Stimulated activated CD4-positive, alpha-beta T cell treated with anti-CD3 and anti-CD28 coated beads, Interleukin-1b, Interleukin-23, amount 100 ng/mL, for 1 hour (primary cell): Measurements from ENCODE around the gene LRRC2.

Experiments
- DNase-seq, 2 donors: peaks; one replicate each; pipeline ENCODE4 v3.0.0-alpha.2; 2020; ENCODE audit warnings: low read depth in 2 of 2

Gene LRRC2

DNA sequence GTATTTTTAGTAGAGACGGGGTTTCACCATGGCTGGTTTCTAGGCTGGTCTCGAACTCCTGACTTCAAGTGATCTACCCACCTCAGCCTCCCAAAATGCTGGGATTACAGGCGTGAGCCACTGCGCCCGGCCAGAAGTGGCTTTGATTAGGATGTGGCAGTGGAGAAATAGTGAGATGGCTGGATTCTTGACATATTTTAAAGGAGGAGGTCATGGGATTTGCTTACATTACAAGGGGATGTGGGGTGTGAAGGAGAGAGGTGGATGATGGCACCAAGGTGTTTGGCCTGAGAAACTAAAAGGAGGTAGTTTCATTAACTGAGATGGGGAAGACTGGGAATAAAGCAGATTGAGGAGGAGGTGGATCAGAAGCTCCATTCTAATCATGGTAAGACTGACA lies 86.4 kb downstream of the LRRC2 start:
- DNase-seq, result no peak

DNA sequence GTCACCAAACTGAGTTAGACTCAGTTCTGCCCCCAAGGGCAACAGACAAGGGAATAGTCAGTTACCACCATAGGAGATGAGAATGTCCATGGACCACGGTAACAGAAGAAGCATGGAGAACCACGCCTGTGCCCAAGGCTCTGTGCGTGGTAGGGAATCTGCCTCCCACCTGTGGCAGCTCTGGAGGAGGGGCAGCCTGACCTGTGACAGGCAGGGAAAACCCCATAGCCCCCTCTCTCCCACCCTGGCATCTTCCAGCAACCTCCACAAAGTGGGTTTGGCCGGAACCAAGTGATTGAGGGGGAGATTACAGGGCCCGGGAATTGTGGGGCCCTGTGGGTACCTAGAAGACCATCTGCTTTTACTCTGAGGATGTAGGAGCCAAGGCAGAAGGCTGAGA lies 87.1 kb downstream of the LRRC2 start:
- DNase-seq, result no peak

DNA sequence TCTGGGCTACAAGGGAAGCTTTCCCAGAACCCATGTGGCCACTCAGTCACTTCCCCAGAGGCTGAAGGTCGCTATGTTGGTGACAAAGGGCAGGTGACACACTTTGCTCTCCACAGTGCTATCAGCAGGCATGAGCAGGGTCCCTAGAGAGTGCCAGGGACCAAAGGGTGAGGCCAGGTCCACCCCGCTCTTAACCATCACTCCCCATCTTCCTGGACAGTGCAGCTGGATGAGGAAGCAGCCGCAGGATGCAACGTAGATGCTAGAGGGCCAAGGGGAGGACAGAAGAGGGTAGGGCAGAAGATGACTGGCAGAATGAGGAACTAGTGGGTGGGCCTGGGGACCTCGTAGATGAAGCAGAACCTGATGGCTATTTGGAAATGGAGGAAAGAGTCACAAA lies 87.8 kb downstream of the LRRC2 start:
- DNase-seq, result no peak

DNA sequence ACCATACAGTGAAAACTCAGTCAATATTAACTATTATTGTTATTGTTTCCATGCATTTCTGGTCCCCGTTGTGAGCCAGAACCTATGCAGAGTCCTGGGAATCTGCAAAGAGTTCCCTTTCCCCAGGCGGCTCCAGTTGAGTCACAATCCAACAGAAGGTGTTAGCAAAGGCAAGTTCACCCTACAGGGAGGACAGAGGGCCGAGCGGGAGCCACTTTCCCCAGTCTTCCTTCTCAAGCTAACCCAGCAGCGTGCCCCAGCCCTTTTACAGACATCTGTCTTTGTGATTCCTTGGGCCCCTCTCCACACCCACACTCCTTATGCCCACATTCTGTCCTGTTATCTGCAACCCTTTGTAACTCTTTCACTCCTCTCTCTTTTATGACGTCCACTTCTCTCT lies 88.3 kb downstream of the LRRC2 start:
- DNase-seq, result no peak

DNA sequence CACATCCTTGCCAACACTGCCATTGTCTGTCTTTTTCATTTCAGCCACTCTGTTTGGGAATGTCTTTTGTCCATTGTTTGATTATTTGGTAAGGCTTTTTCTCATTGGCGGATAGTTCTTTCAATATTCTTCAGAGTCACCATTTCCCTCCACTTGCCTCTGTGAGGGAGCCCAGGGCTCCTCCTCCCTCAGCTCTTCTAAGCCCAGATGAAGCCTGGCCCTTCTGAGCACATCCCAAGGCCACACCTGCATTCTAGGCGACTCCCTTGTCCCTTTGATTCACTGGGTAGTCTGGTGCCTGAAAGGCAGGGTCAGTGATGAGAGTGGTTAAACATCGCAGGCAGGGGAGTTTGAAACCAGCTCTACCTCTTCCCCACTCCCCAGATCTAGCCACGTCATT lies 89.0 kb downstream of the LRRC2 start:
- no peak for DNase-seq

DNA sequence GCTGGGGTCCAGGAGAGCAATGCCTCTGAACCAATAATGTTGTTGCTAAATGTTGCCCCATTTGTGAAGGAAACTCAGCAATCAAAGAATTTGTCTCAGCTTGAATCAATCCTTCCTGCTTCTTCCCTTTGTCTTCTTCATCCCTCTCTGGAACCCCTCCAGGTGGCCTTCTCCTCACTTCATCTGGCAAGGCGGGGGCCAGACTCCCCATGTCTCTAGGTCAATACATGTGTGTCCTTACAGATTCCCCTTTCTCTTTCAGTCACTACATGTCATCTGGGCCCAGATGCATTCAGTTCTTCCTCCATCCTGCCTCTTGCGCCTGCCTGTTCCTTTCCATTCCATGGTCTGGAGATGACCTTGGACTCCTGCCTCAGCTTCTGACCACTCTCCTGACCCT lies 93.4 kb downstream of the LRRC2 start:
- DNase-seq, result no peak

DNA sequence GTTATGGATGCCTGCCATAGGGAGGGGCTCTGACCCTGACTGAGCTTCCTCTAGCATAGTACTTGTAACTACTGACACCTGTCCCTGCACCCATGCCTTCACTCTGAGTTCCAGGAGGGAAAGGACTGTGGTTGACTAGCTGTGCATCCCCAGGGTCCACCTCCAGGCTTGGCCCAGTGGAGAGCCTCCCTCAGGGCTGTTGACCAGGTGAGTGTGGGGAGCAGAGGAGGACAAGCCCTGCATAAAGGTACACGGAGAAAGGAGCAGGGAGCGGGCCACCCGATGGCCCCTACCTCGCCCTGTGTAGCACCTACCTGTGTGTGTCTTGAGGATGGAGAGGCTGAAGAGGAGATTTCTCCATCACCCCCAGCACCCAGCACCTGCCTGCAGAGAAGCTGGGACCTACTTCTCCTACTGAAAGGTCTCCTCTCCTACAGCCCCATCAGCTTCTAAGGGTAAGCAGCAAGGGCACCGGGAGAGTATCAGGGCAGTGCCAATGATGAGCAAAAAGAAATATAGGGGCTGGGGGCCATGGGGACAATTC lies 94.7 kb downstream of the LRRC2 start:
- no peak for DNase-seq

DNA sequence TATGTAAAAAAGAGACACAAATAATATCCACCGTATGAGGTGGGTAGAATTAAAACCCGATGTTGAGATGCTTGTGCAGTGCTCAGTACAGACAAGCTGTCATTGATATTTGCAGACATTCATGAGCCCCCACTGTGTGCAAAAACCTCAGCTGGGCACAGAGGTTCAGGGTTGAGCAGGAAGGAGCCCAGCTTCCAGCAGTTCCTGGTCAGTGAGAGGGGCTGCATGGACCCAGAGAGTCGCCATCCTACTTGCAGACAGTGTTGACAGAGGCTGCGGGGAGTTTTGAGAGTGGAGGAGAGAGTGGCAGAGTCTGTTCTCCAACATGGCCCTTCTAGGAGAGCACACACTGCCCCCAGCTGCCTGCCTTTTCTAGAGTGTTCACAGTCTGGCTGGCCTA lies 95.3 kb downstream of the LRRC2 start:
- no peak for DNase-seq

DNA sequence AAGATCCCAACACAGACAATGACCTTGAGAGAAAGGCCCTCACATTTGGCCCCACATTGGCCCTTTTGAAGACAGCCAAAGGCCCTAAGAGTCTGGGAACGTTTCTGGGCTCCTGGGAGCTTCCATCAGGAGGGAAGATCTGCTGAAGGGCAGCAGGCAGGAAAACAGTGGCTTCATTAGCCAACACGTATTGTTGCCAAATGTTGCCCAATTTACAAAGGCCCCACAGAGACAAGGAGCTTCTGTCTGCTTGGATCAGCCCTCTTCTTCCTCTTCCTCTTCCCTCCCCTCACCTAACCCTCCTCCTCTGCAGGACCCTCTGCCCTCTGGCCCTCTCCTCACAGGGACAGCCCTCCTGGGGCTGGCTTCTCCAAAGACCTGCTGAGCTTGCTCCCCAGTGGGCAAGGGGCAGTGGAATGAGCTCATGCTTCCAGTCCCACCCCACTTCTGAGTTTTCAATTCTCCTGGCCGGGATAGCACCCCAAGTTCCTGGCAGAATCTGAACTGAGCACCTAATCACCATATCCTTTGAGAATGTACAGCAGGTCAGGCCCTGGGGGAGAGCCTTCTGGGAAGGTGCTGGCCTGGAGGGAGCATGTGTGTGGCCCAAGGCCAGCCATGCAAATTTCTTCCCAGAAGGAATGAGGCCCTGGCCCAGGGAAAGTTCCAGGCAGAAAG lies 96.3 kb downstream of the LRRC2 start:
- DNase-seq, result no peak

DNA sequence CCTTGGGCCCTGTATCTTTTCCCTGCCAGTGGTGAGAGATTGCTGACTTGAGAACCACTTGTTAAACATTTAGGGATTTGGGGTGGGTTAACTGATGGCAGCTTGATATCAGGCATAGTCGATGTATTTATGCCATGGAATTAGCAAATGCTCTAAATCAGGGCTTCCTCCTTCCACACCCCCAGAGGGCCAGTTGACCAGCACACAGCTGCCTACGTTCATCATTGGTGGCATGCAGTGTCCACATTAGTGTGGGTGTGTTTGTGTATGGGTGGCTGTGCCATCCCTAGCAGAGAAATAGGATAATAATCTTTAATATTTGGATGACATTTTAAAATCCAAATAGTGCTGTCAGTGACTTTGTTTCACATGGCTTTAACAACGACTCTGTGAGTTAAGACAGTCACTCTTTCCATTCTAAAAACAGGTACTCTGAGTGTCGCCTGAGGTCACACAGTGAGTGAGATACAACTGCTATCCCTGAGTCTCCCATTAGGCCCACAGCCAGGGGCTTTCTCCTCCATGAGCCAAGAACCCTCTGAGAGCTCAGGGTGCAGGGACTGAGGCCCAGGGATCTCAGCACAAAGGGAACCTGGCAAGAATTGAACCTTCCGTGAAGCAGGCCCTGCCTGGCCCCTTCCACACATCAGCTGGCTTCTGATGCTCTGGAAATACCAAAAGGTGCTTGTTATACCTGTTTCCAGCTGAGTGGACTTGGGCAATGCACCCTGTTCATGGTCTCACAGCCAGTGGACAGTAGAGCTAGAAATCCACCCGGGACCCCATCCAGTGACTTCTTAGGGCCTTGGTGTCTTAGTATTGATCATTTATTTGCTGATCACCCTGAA lies 97.1 kb downstream of the LRRC2 start:
- no peak for DNase-seq

DNA sequence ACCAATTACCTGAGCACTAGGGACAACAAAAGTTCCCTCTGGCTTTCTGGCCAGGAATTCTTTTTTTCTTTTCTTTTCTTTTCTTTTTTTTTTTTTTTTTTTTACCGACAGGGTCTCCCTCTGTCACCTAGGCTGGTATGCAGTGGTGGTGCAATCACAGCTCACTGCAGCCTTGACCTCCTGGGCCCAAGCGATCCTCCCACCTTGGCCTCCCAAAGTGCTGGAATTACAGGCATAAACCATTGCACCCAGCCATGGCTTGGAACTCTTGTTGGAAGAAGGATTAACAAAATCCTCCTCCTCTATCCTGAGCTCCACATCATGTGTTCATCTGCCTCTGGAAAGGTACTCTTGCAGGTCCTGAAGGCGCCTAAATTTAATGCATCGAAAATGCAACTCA lies 98.5 kb downstream of the LRRC2 start:
- no peak for DNase-seq

DNA sequence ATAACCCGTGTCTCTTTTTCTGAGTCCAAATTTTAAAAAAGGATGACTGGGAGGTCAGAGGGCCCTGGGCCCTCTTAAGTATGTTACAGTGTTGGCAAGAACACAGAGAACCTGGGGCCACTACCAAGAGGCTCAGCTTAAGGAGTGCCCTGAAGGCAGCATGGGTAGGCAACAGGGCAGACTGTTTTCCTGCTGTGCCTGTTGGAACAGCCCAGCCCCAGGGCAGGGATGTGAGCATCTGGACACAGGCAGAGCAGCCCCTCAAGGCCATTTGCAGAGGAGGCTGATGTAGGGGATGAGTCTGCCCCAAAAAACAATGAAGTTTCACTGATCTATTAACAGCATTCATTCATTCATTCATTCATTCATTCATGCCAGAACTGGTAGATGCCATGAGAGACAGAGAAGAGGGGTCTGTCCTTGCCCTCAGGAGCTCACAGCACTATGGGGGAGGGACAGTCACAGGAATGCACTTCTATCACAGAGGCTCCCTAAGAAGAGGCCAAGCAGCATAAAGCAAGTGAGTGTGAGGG lies 99.2 kb downstream of the LRRC2 start:
- no peak for DNase-seq

DNA sequence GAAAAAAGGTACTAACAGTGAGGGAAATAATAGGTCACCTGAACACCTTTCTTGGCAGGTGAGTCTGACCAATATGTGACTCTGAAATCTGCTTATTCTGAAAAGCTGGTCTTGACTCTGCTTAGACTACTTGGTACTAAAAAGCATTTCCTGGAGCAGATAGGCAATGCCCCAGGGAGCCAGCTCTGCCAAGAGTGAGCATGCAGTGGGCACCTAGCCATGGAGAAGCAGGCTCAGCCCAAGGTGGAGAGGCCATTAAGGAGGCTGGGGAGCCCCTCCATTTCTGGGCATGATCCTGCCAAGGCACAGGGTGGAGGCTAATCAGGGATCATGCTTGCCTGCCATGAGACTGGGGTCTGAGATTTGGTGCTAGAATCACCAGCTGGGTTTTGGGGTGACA lies 99.8 kb downstream of the LRRC2 start:
- DNase-seq, result no peak
